ENCODE data around the gene DNAH8.

DNA sequence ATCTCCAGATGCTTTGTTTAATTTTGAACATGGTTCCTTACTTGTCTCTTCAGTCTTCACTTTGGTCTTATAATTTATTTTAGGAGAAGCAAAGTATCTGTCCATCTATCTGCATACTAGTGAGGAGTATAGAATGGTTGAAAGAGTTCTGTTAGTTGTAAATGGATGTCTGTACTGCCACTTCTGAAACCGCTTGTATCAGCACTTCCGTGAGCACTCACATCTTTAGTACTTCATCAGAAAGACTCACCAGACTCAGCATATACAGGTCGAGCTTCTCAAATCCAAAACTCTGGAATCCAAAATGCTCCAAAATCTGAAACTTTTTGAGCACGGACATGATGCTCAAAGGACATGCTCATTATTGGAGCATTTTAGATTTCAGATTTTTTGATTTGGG, 191.5 kb downstream of the DNAH8 start:
- TF ChIP-seq EZH2 (IDR thresholded peaks at IDR 0.05; ENCODE audit: low read length, unreplicated experiment) (no peak), EZH2phosphoT487 (IDR thresholded peaks at IDR 0.05; ENCODE audit: borderline replicate concordance, low read length) (no peak)
- TF ChIP-seq, protein P1, sequence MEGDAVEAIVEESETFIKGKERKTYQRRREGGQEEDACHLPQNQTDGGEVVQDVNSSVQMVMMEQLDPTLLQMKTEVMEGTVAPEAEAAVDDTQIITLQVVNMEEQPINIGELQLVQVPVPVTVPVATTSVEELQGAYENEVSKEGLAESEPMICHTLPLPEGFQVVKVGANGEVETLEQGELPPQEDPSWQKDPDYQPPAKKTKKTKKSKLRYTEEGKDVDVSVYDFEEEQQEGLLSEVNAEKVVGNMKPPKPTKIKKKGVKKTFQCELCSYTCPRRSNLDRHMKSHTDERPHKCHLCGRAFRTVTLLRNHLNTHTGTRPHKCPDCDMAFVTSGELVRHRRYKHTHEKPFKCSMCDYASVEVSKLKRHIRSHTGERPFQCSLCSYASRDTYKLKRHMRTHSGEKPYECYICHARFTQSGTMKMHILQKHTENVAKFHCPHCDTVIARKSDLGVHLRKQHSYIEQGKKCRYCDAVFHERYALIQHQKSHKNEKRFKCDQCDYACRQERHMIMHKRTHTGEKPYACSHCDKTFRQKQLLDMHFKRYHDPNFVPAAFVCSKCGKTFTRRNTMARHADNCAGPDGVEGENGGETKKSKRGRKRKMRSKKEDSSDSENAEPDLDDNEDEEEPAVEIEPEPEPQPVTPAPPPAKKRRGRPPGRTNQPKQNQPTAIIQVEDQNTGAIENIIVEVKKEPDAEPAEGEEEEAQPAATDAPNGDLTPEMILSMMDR (conservative IDR thresholded peaks at IDR 0.05; ENCODE audit: low read depth, low read length): no peak
